ENCODE data around the gene EXT2. TPM values are rescaled to one million over a fixed set of nuclear protein-coding genes. Genes with fewer than 3 reads are reported as not detected.

EXT2 gene
- 120 and 149 TPM in 2 replicates for total RNA-seq

DNA sequence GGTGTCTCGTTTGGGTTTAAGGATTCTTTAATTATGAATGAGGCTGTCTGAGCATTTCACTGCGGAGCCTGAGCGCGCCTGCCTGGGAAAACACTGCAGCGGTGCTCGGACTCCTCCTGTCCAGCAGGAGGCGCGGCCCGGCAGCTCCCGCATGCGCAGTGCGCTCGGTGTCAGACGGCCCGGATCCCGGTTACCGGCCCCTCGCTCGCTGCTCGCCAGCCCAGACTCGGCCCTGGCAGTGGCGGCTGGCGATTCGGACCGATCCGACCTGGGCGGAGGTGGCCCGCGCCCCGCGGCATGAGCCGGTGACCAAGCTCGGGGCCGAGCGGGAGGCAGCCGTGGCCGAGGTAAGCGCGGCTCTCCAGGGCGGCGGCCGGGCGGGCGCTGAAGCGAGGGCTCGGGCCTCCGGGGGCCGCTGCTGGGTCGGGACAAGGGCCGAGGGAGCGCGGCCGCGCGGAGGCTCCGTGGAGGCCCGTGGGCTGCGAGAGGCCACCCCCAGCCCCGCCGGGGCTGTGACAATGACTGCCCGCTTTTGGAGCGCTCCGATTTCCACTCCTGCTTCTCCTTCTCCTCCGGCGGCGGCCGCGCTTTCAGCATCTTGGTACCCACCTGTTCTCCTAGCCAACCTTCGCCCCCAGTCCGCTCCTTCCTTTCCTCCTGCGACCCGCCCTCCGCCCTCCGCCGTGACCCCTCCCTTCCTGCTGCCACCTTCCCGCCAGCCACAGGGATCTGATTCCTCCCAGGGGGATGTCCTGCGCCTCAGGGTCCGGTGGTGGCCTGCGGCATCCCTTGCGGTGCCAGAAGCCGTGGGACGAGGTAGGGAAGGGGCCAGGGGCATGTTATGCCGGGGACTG is at the start of gene EXT2:
Gene EXT2, plus strand, starts transcription at position 173 of the 854 bp plus-strand sequence. CDS start 12,035 bp downstream, outside the sequence.

GRCh38 chr11:44047931-44048431 is 47.5 kb upstream of the EXT2 start, which contains the start of gene ACCSL:
Gene ACCSL, plus strand, starts transcription at chr11:44047981. Its CDS starts 56 bp downstream, at chr11:44048037.

GRCh38 chr11:44065841-44066731 is 29.4 kb upstream of the EXT2 start, which contains the start of gene ACCS:
Gene ACCS, plus strand, starts transcription at chr11:44066270. Its CDS starts 1,358 bp downstream, at chr11:44067628.

Other genes with a start within 250 kb of the EXT2 start
- 45.1 and 59.2 TPM in 2 replicates for gene ALKBH3, start 214.8 kb upstream of the EXT2 start, total RNA-seq
- 3.6 and 4.2 TPM in 2 replicates for gene C11orf96, start 153.0 kb upstream of the EXT2 start, total RNA-seq
- not detected in 2 replicates for gene ACCSL, start 47.7 kb upstream of the EXT2 start, total RNA-seq
- 7.5 and 10.8 TPM in 2 replicates for gene ACCS, start 29.4 kb upstream of the EXT2 start, total RNA-seq
- not detected in 2 replicates for gene ALX4, start 214.5 kb downstream of the EXT2 start, total RNA-seq